Measurements from ENCODE around the gene TMEM44.

Gene TMEM44

DNA sequence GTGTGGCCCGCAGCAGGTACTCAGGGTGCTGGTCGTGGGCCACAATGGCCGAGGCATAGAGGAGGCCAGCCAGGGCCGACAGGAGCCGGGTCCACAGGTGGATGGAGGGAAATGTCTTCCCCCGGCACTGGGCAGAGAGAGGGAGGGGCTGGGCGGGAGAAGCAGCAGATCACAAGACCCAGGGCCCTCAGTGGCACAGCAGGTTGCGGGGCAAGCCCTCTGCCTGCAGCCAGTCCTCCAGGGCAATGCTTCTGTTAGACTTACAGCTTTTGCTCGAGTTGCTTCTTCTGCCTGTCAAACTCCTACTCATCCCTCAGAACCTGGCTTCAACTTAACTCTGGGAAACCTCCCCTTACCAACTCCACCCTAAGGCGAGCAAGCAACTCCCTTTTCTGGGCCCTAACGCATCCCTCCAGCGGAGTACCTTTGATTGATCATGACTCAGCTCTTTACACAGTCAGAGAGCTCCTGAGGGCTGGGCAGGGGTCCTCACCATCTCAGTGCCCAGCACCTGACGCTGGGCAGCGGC, 16.0 kb downstream of the TMEM44 start:
- no peaks in the 10 kb centered on the region for H3K79me2 ChIP-seq (ENCODE audit: insufficient read depth, low read length)
- H3K4me2 ChIP-seq (ENCODE audit: low read depth, low read length, poor library complexity, severe bottlenecking): no peak overlapping the region
- H3K9me2 ChIP-seq (replicated peaks; ENCODE audit: insufficient read depth, low read length): no peaks in the 10 kb centered on the region
- H3K27me3 ChIP-seq (ENCODE audit: low read length): no peaks in the 10 kb centered on the region
- H4K20me1 ChIP-seq (ENCODE audit: low read depth, low read length): no peaks in the 10 kb centered on the region
- no peaks in the 10 kb centered on the region for H3K9me3 ChIP-seq (ENCODE audit: insufficient read depth, low read length)
- no peaks in the 10 kb centered on the region for H3K36me3 ChIP-seq (ENCODE audit: low read length)
- H3K9ac ChIP-seq (ENCODE audit: low read length): no peak overlapping the region
- no peaks in the 10 kb centered on the region for H3F3A ChIP-seq (ENCODE audit: insufficient read depth)
- no peak overlapping the region for H2AFZ ChIP-seq (ENCODE audit: low read depth, low read length, severe bottlenecking)
- no peak for TF ChIP-seq EZH2phosphoT487 (conservative IDR thresholded peaks at IDR 0.05; ENCODE audit: low read length)
- TF ChIP-seq, protein P1, sequence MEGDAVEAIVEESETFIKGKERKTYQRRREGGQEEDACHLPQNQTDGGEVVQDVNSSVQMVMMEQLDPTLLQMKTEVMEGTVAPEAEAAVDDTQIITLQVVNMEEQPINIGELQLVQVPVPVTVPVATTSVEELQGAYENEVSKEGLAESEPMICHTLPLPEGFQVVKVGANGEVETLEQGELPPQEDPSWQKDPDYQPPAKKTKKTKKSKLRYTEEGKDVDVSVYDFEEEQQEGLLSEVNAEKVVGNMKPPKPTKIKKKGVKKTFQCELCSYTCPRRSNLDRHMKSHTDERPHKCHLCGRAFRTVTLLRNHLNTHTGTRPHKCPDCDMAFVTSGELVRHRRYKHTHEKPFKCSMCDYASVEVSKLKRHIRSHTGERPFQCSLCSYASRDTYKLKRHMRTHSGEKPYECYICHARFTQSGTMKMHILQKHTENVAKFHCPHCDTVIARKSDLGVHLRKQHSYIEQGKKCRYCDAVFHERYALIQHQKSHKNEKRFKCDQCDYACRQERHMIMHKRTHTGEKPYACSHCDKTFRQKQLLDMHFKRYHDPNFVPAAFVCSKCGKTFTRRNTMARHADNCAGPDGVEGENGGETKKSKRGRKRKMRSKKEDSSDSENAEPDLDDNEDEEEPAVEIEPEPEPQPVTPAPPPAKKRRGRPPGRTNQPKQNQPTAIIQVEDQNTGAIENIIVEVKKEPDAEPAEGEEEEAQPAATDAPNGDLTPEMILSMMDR (IDR thresholded peaks at IDR 0.05; ENCODE audit: insufficient read depth, low read length, poor library complexity, severe bottlenecking): no peak
- H3K4me3 ChIP-seq (ENCODE audit: insufficient read depth, low read length, poor library complexity, severe bottlenecking): no peak overlapping the region
- no peak overlapping the region for H3K27ac ChIP-seq (ENCODE audit: low read depth, low read length)

DNA sequence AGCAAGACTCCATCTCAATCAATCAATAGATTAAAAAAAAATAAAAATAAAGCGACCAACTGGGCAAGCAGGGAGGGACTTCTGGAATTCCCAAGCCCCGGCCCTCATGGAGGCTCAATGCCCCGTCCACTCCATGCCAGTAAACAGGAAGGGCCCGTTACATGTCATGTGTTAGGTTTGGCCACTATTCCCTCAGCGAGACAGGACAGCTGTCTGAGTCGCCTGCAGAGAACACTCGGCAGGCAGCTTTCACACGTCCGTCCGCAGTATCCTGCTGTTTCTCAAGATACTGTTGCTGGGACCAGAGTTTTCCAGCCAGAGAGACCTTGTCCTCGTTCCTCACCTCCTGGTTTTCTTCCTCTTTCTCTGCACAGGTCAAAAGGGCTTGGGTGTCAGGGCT, 18.0 kb downstream of the TMEM44 start:
- no peak overlapping the region for H3K4me2 ChIP-seq (ENCODE audit: low read depth, low read length, poor library complexity, severe bottlenecking)
- no peaks in the 10 kb centered on the region for H3K9me2 ChIP-seq (replicated peaks; ENCODE audit: insufficient read depth, low read length)
- no peak overlapping the region for H3K4me3 ChIP-seq (ENCODE audit: insufficient read depth, low read length, poor library complexity, severe bottlenecking)
- no peaks in the 10 kb centered on the region for H3F3A ChIP-seq (ENCODE audit: insufficient read depth)
- no peaks in the 10 kb centered on the region for H3K9me3 ChIP-seq (ENCODE audit: insufficient read depth, low read length)
- no peak overlapping the region for H3K9ac ChIP-seq (ENCODE audit: low read length)
- H4K20me1 ChIP-seq (ENCODE audit: low read depth, low read length): no peaks in the 10 kb centered on the region
- no peaks in the 10 kb centered on the region for H3K36me3 ChIP-seq (ENCODE audit: low read length)
- TF ChIP-seq, protein P1 (IDR thresholded peaks at IDR 0.05; ENCODE audit: insufficient read depth, low read length, poor library complexity, severe bottlenecking): no peak
- no peak for TF ChIP-seq EZH2phosphoT487 (conservative IDR thresholded peaks at IDR 0.05; ENCODE audit: low read length)
- no peak overlapping the region for H3K27ac ChIP-seq (ENCODE audit: low read depth, low read length)
- no peak overlapping the region for H2AFZ ChIP-seq (ENCODE audit: low read depth, low read length, severe bottlenecking)
- no peaks in the 10 kb centered on the region for H3K79me2 ChIP-seq (ENCODE audit: insufficient read depth, low read length)
- H3K27me3 ChIP-seq (ENCODE audit: low read length): no peaks in the 10 kb centered on the region

DNA sequence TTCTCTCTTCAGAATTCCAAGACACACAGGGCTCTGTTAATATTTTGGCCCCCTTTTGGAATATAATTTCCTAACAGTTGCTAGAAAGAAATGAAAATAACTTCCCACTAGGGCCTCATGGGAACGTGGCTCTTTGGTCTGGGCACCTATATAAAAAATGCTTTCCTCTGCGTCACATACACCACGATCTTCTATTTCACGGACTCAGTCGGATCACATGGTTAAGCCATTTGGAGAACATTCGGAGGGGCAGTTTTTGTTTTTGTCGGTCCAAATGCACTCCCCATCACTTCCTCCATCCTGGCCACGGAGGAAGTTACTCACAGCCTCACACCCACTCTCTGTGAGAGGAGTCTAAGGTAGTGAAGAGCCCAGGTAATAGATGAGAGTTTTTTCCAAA, 21.0 kb downstream of the TMEM44 start:
- Histone ChIP-seq H3K9me3 (ENCODE audit: insufficient read depth, low read length) (no peaks in the 10 kb centered on the region), H2AFZ (ENCODE audit: low read depth, low read length, severe bottlenecking) (no peak overlapping the region), H3K27me3 (ENCODE audit: low read length) (no peaks in the 10 kb centered on the region), H3K27ac (ENCODE audit: low read depth, low read length) (no peak overlapping the region), H3K4me2 (ENCODE audit: low read depth, low read length, poor library complexity, severe bottlenecking) (no peak overlapping the region), H3K9me2 (replicated peaks; ENCODE audit: insufficient read depth, low read length) (no peaks in the 10 kb centered on the region), H3K79me2 (ENCODE audit: insufficient read depth, low read length) (no peaks in the 10 kb centered on the region), H3F3A (ENCODE audit: insufficient read depth) (no peaks in the 10 kb centered on the region), H3K36me3 (ENCODE audit: low read length) (no peaks in the 10 kb centered on the region), H3K9ac (ENCODE audit: low read length) (no peak overlapping the region), H4K20me1 (ENCODE audit: low read depth, low read length) (no peaks in the 10 kb centered on the region), H3K4me3 (ENCODE audit: insufficient read depth, low read length, poor library complexity, severe bottlenecking) (no peak overlapping the region)
- TF ChIP-seq, protein P1 (IDR thresholded peaks at IDR 0.05; ENCODE audit: insufficient read depth, low read length, poor library complexity, severe bottlenecking): no peak
- TF ChIP-seq EZH2phosphoT487 (conservative IDR thresholded peaks at IDR 0.05; ENCODE audit: low read length): no peak
